Measurements from ENCODE around the gene GABPB2.
A peak's percentile ranks its signal among the peaks of the same experiment; 100 is the strongest.

GABPB2 gene

GRCh38 chr1:151070474-151071276, at the start of gene GABPB2:
Gene GABPB2 (plus strand): TSS chr1:151070761. CDS start chr1:151088190, 17,429 bp downstream.
- peak; percentile 81 for DNase-seq (ENCODE audit: low read depth)

GRCh38 chr1:151024540-151025146, 45.9 kb upstream of the GABPB2 start:
- peak; percentile 68 for DNase-seq (ENCODE audit: low read depth)

- DNase-seq (ENCODE audit: low read depth), result no peak
These were observed 44.1 kb upstream of the GABPB2 start for GRCh38 chr1:151026460-151026859.

GRCh38 chr1:151032164-151032563, 38.4 kb upstream of the GABPB2 start:
- no peak for DNase-seq (ENCODE audit: low read depth)

GRCh38 chr1:151035167-151035566, 35.4 kb upstream of the GABPB2 start:
- no peak for DNase-seq (ENCODE audit: low read depth)

- DNase-seq (ENCODE audit: low read depth), result no peak
These were observed 34.2 kb upstream of the GABPB2 start, which contains the start of gene BNIPL for GRCh38 chr1:151036356-151036755. Gene BNIPL (plus strand): TSS chr1:151036586. CDS start chr1:151036726, 140 bp downstream.

GRCh38 chr1:151037032-151037431, 33.5 kb upstream of the GABPB2 start:
- no peak for DNase-seq (ENCODE audit: low read depth)

- no peak for DNase-seq (ENCODE audit: low read depth)
These were observed 31.0 kb upstream of the GABPB2 start for GRCh38 chr1:151039521-151039920.

- DNase-seq (ENCODE audit: low read depth), result no peak
These were observed 27.4 kb upstream of the GABPB2 start for GRCh38 chr1:151043163-151043562.

GRCh38 chr1:151047591-151047924, 23.0 kb upstream of the GABPB2 start, which contains the start of gene C1orf56:
Gene C1orf56 (plus strand): TSS chr1:151047751. CDS start chr1:151047848, 97 bp downstream.
- peak; percentile 45 for DNase-seq (ENCODE audit: low read depth)

- peak; percentile 31 for DNase-seq (ENCODE audit: low read depth)
These were observed 22.5 kb upstream of the GABPB2 start for GRCh38 chr1:151047925-151048644.

GRCh38 chr1:151048645-151049032, 21.9 kb upstream of the GABPB2 start:
- DNase-seq (ENCODE audit: low read depth), result no peak

GRCh38 chr1:151049458-151049857, 21.1 kb upstream of the GABPB2 start:
- no peak for DNase-seq (ENCODE audit: low read depth)

GRCh38 chr1:151050051-151050688, 20.4 kb upstream of the GABPB2 start:
- no peak for DNase-seq (ENCODE audit: low read depth)

- DNase-seq (ENCODE audit: low read depth), result no peak
These were observed 19.1 kb upstream of the GABPB2 start for GRCh38 chr1:151051356-151052009.

- no peak for DNase-seq (ENCODE audit: low read depth)
These were observed 15.5 kb upstream of the GABPB2 start for GRCh38 chr1:151054971-151055547.

- no peak for DNase-seq (ENCODE audit: low read depth)
These were observed 15.0 kb upstream of the GABPB2 start for GRCh38 chr1:151055581-151055980.

- no peak for DNase-seq (ENCODE audit: low read depth)
These were observed 14.4 kb upstream of the GABPB2 start for GRCh38 chr1:151056149-151056548.

- no peak for DNase-seq (ENCODE audit: low read depth)
These were observed 11.9 kb upstream of the GABPB2 start for GRCh38 chr1:151058692-151059091.

- DNase-seq (ENCODE audit: low read depth), result peak; percentile 76
These were observed 11.2 kb upstream of the GABPB2 start, which contains the start of gene CDC42SE1 for GRCh38 chr1:151059109-151060006. Gene CDC42SE1 (minus strand): TSS chr1:151059622. CDS start chr1:151055730, 3,892 bp downstream.
